Right cardiac atrium (tissue), 5 donors: ENCODE measurements around the gene APOD. TPM values are rescaled to one million over a fixed set of nuclear protein-coding genes. Genes with fewer than 3 reads are reported as not detected.
A peak's percentile ranks its signal among the peaks of the same experiment; 100 is the strongest.

Experiments used
- ATAC-seq, 2 donors: fragments of 200-7000 bp; cut with Tn5 transposase; one replicate each; pipeline versions ENCODE4 v1.8.0 to v1.9.1; 2020; ENCODE audit warnings: moderate library complexity in 2 of 2, mild to moderate bottlenecking in 1 of 2
- DNase-seq, 3 donors: peaks; one replicate each; pipeline ENCODE4 v3.0.0-alpha.2; 2020
- H3K27ac ChIP-seq: one replicate; pipeline ENCODE4 v1.5.1; 2013; ENCODE audit warnings: mild to moderate bottlenecking, low read length, control low read depth, moderate library complexity
- H3K27me3 ChIP-seq: one replicate; pipeline ENCODE4 v1.6.1; 2013; ENCODE audit not compliant: control insufficient read depth, insufficient read depth
- H3K4me1 ChIP-seq: one replicate; pipeline ENCODE4 v1.6.1; 2013; ENCODE audit warnings: low read length; ENCODE audit not compliant: control insufficient read depth, insufficient read depth
- H3K4me3 ChIP-seq: one replicate; pipeline ENCODE4 v1.5.1; 2013; ENCODE audit warnings: low read length, control low read depth
- H3K9me3 ChIP-seq: one replicate; pipeline ENCODE4 v1.6.1; 2013; ENCODE audit warnings: low read length; ENCODE audit not compliant: control insufficient read depth
- WGBS: extraction: QIAGEN DNeasy Blood & Tissue Kit; methylation state at CpG from one replicate; pipeline ENCODE4 v1.1.7; 2013; 5-methylcytosine and 5-hydroxymethylcytosine counted together
- intact Hi-C, 4 donors: fragments of 100-400 bp; cut with DNase I; formaldehyde crosslinking; loops; one replicate each; pipeline versions ENCODE4 v1.11.0 to v1.14.0; 2022 to 2023
- polyA plus RNA-seq: library from polyadenylated mRNA; stranded (reverse); fragments of 200-250 nt; gene quantifications from one replicate; pipeline ENCODE4 v1.2.3, GENCODE V29; 2013
- total RNA-seq, 4 donors: library from RNA; stranded (reverse); fragmentation: NEBNext Ultra II Directional; extraction: Animal tissue kit (Norgen Biotek cat#: 25700); gene quantifications; one replicate each; pipeline ENCODE4 v1.2.1, GENCODE V29; 2021
- donor health status: healthy with polysubstance abuse.
- donor health status: DM: no; HTN: yes; CAD: no.
- donor health status: DM: no; HTN: no; CAD: no.
- donor health status: DM: no; HTN: yes; CAD: no; lungs with severe emphysema.
- donor health status: DM: yes; HTN: yes; CAD: no.

The APOD gene
- total and polyA plus RNA-seq, 5 donors: 31.8 to 174 (median 41.1) TPM

DNA sequence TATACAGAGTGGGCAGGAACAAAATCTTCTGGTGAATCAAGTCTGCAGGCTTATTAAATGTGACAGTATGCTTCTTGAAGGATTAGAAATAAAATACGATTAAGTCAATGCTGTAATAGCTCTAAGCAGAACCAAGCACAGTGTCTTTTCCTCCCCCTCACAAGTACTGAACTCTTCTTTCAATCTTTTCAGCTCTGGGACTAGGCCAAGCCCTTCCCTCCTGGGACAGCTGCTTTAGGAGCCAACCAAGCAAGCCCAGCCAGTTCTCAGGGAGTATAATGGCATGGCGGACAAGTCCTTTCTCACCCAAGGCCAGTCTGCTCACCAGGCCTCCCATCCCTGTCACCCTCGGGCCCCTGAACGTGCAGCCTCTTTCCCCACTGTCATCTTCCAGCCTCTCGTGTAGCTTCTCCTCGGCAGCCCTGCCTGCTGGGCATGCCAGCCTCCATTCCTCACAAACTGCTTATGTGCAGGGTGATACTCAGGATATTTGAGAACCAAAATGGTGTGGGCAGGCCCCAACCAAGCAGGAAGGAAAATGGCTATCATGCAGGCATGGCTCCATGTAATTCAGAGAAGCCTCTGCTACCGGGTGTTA lies 32.3 kb downstream of the APOD start:
- Histone ChIP-seq H3K4me1 (peaks cover 2% of the 10 kb centered on the region), H3K9me3 (no peaks in the 10 kb centered on the region), H3K27ac (no peak overlapping the region), H3K4me3 (no peak overlapping the region), H3K27me3 (no peaks in the 10 kb centered on the region)
- DNase-seq (peak; percentile 57 to 86 (median 84)), ATAC-seq (peak; percentile 65 to 88)
- WGBS: 63% methylated on average over 7 of the region's 7 CpGs
- intact Hi-C loops: no loop called here

DNA sequence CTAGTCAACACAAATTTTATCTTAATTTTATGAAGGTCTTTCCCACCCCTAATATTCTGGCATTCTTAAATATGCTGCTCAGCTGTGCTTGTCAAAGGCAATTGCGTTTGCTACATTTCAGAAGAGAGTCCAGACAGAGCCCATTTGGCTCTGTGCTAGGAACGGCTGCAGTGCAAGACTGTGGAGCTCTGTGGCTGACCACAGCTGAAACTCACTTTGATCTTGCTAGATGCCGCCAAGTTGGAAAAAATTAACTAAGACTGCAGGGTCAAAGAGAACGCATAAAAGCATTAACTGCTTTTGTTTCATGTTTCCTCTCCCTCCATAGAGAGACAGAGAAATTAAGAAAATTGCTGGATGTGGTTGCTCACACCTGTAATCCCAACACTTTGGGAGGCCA lies 33.0 kb downstream of the APOD start:
- Histone ChIP-seq H3K27me3 (no peaks in the 10 kb centered on the region), H3K27ac (no peak overlapping the region), H3K4me1 (peaks cover 2% of the 10 kb centered on the region), H3K9me3 (no peaks in the 10 kb centered on the region), H3K4me3 (no peak overlapping the region)
- DNase-seq (no peak), ATAC-seq (peak in 1 of 2 donors; percentile 49)
- intact Hi-C loops: no loop called here
- 65% methylated on average over 4 of the region's 4 CpGs for WGBS

DNA sequence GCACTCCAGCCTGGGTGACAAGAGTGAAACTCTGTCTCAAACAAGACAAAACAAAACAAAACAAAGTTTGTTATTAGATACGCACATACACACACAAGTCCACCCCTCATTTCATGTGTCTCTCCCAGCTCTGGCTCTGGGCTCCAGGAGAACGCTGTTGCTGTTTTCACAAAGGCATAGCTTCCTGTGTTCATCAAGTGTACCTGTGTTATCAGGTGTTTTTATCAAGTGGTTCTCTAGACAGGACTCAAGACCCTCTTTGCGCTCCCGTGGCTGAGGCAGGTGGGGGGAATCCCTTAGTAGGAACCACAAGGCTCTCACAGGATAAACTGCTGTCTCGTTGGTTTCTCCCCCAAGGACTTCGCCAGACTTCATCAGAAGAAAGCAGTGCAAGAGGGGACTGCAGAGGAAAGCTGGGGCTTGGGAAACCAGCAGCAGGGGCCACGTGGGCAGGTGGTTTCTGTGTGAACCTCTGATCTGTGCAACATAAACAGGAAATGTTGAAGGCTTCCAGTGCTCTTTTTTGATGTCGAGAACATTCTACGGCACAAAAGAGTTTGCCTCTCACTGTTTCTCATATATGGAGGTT lies 33.7 kb downstream of the APOD start:
- Histone ChIP-seq H3K9me3 (no peaks in the 10 kb centered on the region), H3K27me3 (no peaks in the 10 kb centered on the region), H3K4me1 (peaks cover 2% of the 10 kb centered on the region), H3K27ac (no peak overlapping the region), H3K4me3 (no peak overlapping the region)
- no peak for ATAC-seq
- intact Hi-C loops: no loop called here
- WGBS: 59% methylated on average over 9 of the region's 9 CpGs
- DNase-seq: peak in 1 of 3 donors; percentile 29

DNA sequence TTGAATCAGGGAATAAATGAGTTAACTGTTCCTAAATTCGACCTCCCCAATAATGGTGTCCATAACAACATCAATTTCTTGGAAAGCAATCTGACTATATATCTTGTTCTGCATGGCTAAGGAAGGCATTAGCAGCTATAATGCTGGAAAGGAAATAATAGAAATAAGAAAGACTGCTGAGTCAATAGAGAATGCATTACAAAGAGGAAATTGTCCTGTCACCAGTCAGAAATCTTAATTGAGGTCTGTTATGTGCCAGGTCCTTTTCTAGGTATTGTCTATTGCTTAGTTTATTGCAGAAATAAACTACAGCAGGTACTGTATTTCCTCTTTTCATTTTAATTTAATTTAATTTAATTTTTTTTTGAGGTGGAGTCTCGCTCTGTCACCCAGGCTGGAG lies 34.8 kb downstream of the APOD start:
- ATAC-seq: no peak

DNA sequence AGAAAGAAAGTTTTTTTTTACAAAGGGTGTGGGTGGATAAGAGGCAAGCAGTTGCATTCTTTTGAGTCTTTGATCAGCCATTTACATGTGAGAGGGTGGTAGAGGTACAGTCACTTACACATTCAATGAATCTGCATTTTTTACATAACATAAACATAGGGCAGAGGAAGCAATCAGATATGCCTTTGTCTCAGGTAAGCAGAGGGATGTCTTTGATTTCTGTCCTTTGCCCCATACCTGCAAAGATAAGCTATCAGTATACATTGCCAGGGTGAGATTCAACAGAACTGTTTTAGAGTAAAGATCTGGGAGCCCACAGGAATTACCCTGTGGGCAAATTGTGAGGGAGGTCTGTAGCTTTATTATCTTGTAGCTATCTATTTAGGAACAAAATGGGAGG lies 35.2 kb downstream of the APOD start:
- no peak overlapping the region for H3K27ac ChIP-seq
- no peak overlapping the region for H3K4me3 ChIP-seq
- ATAC-seq (no peak), DNase-seq (no peak)
- H3K9me3 ChIP-seq: no peaks in the 10 kb centered on the region
- peaks cover 4% of the 10 kb centered on the region for H3K4me1 ChIP-seq
- intact Hi-C loops: no loop called here
- no peaks in the 10 kb centered on the region for H3K27me3 ChIP-seq

More for the DNA sequence above, 34.8 kb downstream of the APOD start:
- H3K27me3 ChIP-seq: no peaks in the 10 kb centered on the region
- peaks cover 2% of the 10 kb centered on the region for H3K4me1 ChIP-seq
- no peak for DNase-seq
- no peak overlapping the region for H3K4me3 ChIP-seq
- intact Hi-C loops: no loop called here
- H3K9me3 ChIP-seq: no peaks in the 10 kb centered on the region
- WGBS: 72% methylated on average over 2 of the region's 2 CpGs
- no peak overlapping the region for H3K27ac ChIP-seq

GRCh38 chr3:195548006-195548405 lies 35.7 kb downstream of the APOD start:
- no peak overlapping the region for H3K27ac ChIP-seq
- DNase-seq (no peak), ATAC-seq (no peak)
- H3K4me1 ChIP-seq: peaks cover 4% of the 10 kb centered on the region
- no peak overlapping the region for H3K4me3 ChIP-seq
- intact Hi-C loops: no loop called here
- no peaks in the 10 kb centered on the region for H3K27me3 ChIP-seq
- WGBS: 90% methylated on average over 8 of the region's 8 CpGs
- no peaks in the 10 kb centered on the region for H3K9me3 ChIP-seq

DNA sequence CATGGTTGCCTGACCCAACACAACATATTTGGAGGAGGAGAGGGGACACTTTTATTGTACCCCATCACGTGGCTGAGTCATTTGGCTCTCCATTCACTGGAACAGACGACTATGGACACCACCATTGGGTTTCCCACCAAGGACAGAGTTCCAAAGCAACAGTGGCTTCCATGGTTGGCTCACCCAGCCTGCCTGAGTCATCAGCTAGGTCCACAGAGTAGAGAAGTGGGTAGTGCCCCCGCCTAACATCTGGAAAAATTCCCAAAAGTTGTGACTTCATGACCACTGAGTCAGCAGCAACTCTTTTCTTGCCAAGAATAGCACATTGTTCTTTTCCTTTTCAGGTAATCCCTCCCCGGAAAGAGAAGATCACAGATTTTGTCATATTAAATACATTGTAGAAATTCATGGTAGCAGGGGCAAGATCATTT lies 37.6 kb downstream of the APOD start:
- peak in 2 of 3 donors; percentile 44 to 54 for DNase-seq
- ATAC-seq: peak in 1 of 2 donors; percentile 10
- H3K4me3 ChIP-seq: no peak overlapping the region
- peaks cover 4% of the 10 kb centered on the region for H3K4me1 ChIP-seq
- peak overlapping the region; percentile 39 for H3K27ac ChIP-seq
- H3K27me3 ChIP-seq: no peaks in the 10 kb centered on the region
- intact Hi-C loops: no loop called here
- WGBS: 41% methylated on average over 4 of the region's 4 CpGs
- no peaks in the 10 kb centered on the region for H3K9me3 ChIP-seq

- peak; percentile 57 to 76 for ATAC-seq
- 42% methylated on average over 3 of the region's 3 CpGs for WGBS
- no peak overlapping the region for H3K4me3 ChIP-seq
Observed at GRCh38 chr3:195544634-195545033, 39.1 kb downstream of the APOD start.

GRCh38 chr3:195544230-195544536 lies 39.6 kb downstream of the APOD start:
- no peak overlapping the region for H3K4me3 ChIP-seq
- no peaks in the 10 kb centered on the region for H3K9me3 ChIP-seq
- H3K4me1 ChIP-seq: peaks cover 7% of the 10 kb centered on the region
- ATAC-seq: peak in 1 of 2 donors; percentile 1
- intact Hi-C loops: no loop called here
- peak in 1 of 3 donors; percentile 60 for DNase-seq
- peak overlapping the region; percentile 60 for H3K27ac ChIP-seq
- 41% methylated on average over 4 of the region's 4 CpGs for WGBS
- no peaks in the 10 kb centered on the region for H3K27me3 ChIP-seq

More at GRCh38 chr3:195544634-195545033, 39.1 kb downstream of the APOD start:
- H3K27me3 ChIP-seq: no peaks in the 10 kb centered on the region
- peak overlapping the region; percentile 75 for H3K27ac ChIP-seq
- H3K4me1 ChIP-seq: peaks cover 7% of the 10 kb centered on the region
- intact Hi-C loops: no loop called here
- no peaks in the 10 kb centered on the region for H3K9me3 ChIP-seq
- DNase-seq: peak; percentile 75 to 83 (median 79)

GRCh38 chr3:195543500-195544229 lies 40.1 kb downstream of the APOD start:
- Histone ChIP-seq H3K27me3 (no peaks in the 10 kb centered on the region), H3K4me3 (peak overlapping the region; percentile 66), H3K9me3 (no peaks in the 10 kb centered on the region), H3K4me1 (peaks cover 7% of the 10 kb centered on the region), H3K27ac (peak overlapping the region; percentile 60)
- peak; percentile 11 to 31 for ATAC-seq
- intact Hi-C loops: no loop called here
- DNase-seq: peak; percentile 29 to 73 (median 65)
- 9% methylated on average over 38 of the region's 38 CpGs for WGBS
